GM12891 (cell line): ENCODE results near the gene CYFIP2.

Experiments
- POLR2A ChIP-seq: IDR thresholded peaks from 2 replicates; pipeline ENCODE4 v1.6.1; 2011; ENCODE audit warnings: low read depth, low read length, control low read depth
- POLR2AphosphoS5 ChIP-seq: IDR thresholded peaks from 2 replicates; pipeline ENCODE4 v1.6.1; 2011; ENCODE audit warnings: low read depth, low read length, control low read depth
- SPI1 ChIP-seq: IDR thresholded peaks from 2 replicates; pipeline ENCODE4 v1.6.1; 2011; ENCODE audit warnings: low read depth, low read length, control low read depth
- TAF1 ChIP-seq: IDR thresholded peaks from 2 replicates; pipeline ENCODE4 v1.6.1; 2011; ENCODE audit warnings: low read depth, low read length, control low read depth

DNA sequence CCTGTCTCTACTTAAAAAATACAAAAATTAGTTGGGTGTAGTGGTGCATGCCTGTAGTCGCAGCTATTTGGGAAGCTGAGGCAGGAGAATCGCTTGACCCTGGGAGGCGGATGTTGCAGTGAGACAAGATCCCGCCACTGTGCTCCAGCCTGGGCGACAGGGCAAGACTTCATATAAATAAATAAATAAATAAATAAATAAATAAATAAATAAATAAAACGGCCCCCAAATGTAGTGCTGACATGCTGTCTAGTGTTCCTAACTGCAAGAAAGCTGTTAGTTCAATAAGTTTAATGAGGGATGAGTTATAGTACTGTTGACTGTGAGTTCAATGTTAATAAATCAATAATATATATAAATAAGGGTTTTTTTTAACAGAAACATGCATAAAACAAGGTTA, 7.5 kb upstream of the CYFIP2 start:
- TF ChIP-seq POLR2A = no peak
- no peak for TF ChIP-seq POLR2AphosphoS5
- TF ChIP-seq TAF1 = no peak
- no peak for TF ChIP-seq SPI1
